ENCODE results near the gene TP53TG3C. TPM values are rescaled to one million over a fixed set of nuclear protein-coding genes. Genes with fewer than 3 reads are reported as not detected.
"Not testable (repeated sequence)": the region's sequence is repeated elsewhere in the genome, so short reads cannot be mapped to it uniquely, and the experiment has no call there.

TP53TG3C gene, protein sequence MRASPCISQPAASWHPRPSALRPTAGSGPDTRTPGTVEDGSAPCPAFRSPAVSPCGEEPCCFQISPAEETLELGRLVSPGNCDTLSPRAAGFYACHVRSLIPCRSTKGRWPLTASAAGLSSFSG
- not detected in 2 replicates for total RNA-seq

DNA sequence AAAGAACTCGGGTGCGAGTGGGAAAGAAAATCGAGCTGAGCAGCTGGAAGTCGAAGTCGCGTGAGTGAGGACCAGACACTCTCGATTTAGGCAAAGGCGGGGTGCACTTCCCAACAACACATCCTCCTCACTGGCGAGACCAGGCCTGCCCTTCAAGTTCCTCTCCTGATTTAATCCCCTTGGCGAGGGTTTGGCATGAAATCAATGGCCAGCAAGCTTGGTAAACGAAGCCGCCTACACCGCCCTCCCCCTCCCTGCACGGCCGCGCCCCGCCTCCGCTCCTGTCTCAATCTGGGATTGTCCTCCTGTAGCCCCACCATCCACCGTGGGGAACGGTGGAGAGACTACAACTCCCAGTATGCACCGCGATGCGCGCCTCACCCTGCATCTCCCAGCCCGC lies at the start of gene TP53TG3C:
TP53TG3C (plus strand) TSS at position 301 of the 400 bp plus-strand sequence; CDS start at position 369, 68 bp downstream.
- not testable (repeated sequence) for H3K4me3 ChIP-seq (ENCODE audit: low read depth, low read length); DNase-seq (ENCODE audit: low read depth)

Other genes with a start within 250 kb of the TP53TG3C start
- gene TP53TG3E, start 110.1 kb downstream of the TP53TG3C start, total RNA-seq, result not detected in 2 replicates
- gene TP53TG3B, start 166.6 kb downstream of the TP53TG3C start, total RNA-seq, result not detected in 2 replicates